Anterior cingulate cortex (tissue), 58 donors: ENCODE measurements around the gene P2RX7.

Source experiments
- DNase-seq, 58 donors: peaks; one replicate each; lab custom pipeline; 2025; lab: John Stamatoyannopoulos, UW

Gene P2RX7

GRCh38 chr12:121167232-121167820 lies 34.6 kb downstream of the P2RX7 start:
- DNase-seq, result no peak

GRCh38 chr12:121167951-121168350 lies 35.3 kb downstream of the P2RX7 start:
- DNase-seq, result no peak

- no peak for DNase-seq
These were observed 37.5 kb downstream of the P2RX7 start for GRCh38 chr12:121170151-121170550.

GRCh38 chr12:121170611-121171260 lies 38.1 kb downstream of the P2RX7 start:
- no peak for DNase-seq

- DNase-seq, result no peak
These were observed 39.5 kb downstream of the P2RX7 start for GRCh38 chr12:121172145-121172544.

- DNase-seq, result peak in 39 of 58 donors; percentile 10 to 80 (median 41)
These were observed 42.9 kb downstream of the P2RX7 start for GRCh38 chr12:121175383-121176119.

GRCh38 chr12:121176826-121177529 lies 44.3 kb downstream of the P2RX7 start:
- no peak for DNase-seq

GRCh38 chr12:121181181-121181580 lies 48.5 kb downstream of the P2RX7 start:
- DNase-seq, result peak in 1 of 58 donors; percentile 40

- DNase-seq, result no peak
These were observed 49.7 kb downstream of the P2RX7 start for GRCh38 chr12:121182222-121182893.

GRCh38 chr12:121184425-121184824 lies 51.7 kb downstream of the P2RX7 start:
- no peak for DNase-seq

- no peak for DNase-seq
These were observed 52.6 kb downstream of the P2RX7 start for GRCh38 chr12:121184984-121185889.

- DNase-seq, result no peak
These were observed 54.1 kb downstream of the P2RX7 start for GRCh38 chr12:121186826-121187225.

GRCh38 chr12:121187501-121187900 lies 54.8 kb downstream of the P2RX7 start:
- DNase-seq, result no peak

GRCh38 chr12:121188227-121188626 lies 55.6 kb downstream of the P2RX7 start:
- no peak for DNase-seq

GRCh38 chr12:121189131-121189530 lies 56.5 kb downstream of the P2RX7 start:
- DNase-seq, result no peak

- DNase-seq, result no peak
These were observed 57.0 kb downstream of the P2RX7 start for GRCh38 chr12:121189619-121190155.

GRCh38 chr12:121190523-121191031 lies 57.9 kb downstream of the P2RX7 start:
- DNase-seq, result no peak

GRCh38 chr12:121191151-121191550 lies 58.5 kb downstream of the P2RX7 start:
- DNase-seq, result no peak

- DNase-seq, result peak in 2 of 58 donors; percentile 11 to 46
These were observed 64.2 kb downstream of the P2RX7 start for GRCh38 chr12:121196902-121197301.
